Stimulated activated naive CD8-positive, alpha-beta T cell treated with anti-CD3 and anti-CD28 coated beads, Interleukin-15, Interleukin-2, amounts not matched to agents 100 U/mL and 50 U/mL, for 24 hours (primary cell): Measurements from ENCODE around the gene F11R.
"Not testable (repeated sequence)": the region's sequence is repeated elsewhere in the genome, so short reads cannot be mapped to it uniquely, and the experiment has no call there.

Experiments
- ATAC-seq: fragments of 150-1000 bp; cut with Tn5 transposase; one replicate; pipeline ENCODE4 v1.10.0; 2021
- DNase-seq: peaks from one replicate; pipeline ENCODE4 v3.0.0; 2021

Gene F11R

DNA sequence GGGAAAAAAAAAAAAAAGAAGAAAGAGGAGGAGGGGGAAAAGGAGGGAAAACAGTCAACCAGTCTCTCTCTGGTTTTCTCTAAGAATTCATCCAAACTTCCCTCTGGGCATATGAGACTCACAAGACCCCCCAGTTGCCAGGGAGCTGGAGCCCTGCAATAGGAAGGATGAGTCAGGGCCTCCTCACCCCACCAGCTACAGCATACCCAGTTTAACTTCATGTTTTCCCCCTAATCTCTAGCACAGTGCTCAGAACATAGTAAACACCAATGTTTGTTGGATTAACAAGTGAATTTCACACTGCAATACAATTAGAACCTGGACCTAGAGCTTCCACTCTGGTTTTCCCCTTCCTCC, 7.8 kb downstream of the F11R start:
- ATAC-seq: peak; percentile 58

GRCh38 chr1:161012420-161012819, 8.5 kb downstream of the F11R start:
- no peak for ATAC-seq

More for the DNA sequence above, 7.8 kb downstream of the F11R start:
- no peak for DNase-seq

DNA sequence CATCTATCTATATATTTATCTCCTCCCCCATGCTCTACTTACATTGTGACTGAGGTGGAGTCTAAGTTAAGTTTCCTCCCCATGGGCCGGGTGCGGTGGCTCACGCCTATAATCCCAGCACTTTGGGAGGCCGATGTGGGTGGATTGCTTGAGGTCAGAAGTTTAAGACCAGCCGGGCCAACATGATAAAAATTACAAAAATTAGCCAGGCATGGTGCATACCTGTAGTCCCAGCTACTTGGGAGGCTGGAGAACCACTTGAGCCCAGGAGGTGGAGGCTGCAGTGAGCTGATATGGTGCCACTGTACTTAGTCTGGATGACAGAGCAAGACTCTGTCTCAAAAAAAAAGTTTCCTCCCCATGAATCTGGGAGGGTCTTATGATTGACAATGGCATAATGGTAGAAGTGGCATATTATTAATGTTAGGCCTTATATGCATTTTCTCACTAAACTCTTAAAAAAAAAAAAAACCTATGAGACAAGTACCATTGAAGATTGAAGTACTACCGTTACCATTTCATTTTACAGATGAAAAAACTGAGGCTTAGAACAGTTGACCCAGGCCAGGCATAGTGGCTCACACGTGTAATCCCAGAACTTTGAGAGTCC, 11.2 kb downstream of the F11R start:
- no peak for DNase-seq
- ATAC-seq: no peak

More at GRCh38 chr1:161012420-161012819, 8.5 kb downstream of the F11R start:
- no peak for DNase-seq

- DNase-seq (no peak), ATAC-seq (no peak)
Measured at GRCh38 chr1:161008869-161009510, 12.0 kb downstream of the F11R start.

- ATAC-seq (no peak), DNase-seq (no peak)
Measured at GRCh38 chr1:161007369-161007768, 13.6 kb downstream of the F11R start.

DNA sequence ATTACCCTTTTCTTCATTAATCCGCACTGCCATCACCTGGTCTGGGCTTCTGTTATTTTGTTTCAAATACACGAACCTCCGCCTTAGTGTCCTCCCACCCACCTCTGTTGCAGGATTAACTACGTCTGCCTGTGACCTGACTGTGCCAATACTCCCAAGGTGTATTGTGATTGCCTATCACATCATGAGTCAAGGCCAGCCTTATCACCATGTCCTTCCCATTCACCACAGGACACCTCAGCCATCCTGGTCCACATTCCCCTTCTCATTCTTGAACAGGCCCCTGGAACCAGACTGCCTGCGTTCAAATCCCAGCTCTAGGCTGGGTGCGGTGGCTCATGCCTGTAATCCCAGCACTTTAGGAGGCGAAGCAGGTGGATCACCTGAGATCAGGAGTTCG, 14.4 kb downstream of the F11R start:
- DNase-seq (no peak), ATAC-seq (no peak)

DNA sequence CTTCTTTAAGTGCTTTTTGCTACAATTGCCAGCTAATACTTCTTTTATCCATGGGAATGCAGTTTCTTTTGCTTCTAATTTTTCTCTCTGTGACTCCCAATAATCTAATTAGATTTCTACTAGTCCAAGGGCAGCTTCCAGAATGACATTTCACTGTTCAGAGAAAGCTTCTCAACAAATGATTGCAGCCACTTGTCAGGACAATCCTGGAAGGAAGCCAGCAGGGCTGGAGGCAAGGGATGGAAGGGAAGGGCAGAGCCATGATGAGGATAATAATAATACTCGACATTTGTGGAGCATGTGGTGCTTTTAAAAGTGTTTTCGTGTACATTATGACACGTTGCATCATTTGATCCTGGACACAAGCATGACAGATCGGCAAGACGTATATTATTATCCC, 19.4 kb downstream of the F11R start:
- ATAC-seq (no peak), DNase-seq (no peak)

DNA sequence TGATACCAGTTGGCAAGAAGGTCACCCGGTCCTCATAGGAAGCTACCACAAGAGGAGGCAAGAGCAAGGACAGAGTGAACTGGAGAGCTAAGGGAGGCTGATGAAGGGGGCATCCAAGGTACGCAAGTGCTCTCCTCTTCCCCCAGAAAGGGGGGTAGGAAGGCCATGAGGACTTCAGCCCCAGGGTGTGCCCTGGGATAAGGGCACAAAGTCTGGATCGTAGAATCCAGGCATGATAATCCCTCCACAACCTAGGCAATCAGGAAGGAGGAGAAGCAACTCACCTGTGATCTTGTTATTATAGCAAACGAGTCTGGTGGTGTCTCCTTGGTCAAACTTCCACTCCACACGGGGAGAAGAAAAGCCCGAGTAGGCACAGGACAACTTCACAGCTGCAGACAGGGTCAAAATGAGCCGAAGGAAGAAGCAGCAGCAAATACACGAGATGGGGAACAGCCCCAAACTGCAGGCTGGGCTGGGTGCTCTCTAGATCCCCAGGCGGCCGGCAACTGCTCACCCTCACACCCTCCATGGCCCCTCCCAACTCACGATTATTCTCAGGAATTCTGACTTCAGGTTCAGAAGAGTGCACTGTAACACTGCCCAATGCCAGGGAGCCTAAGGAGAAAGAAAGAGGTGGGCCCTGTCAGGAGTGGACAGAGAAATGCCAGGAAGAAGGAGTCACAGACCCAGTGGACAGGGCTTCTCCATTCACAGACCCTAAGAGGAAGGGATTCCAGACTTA, 20.0 kb downstream of the F11R start:
- ATAC-seq (no peak), DNase-seq (no peak)

GRCh38 chr1:160999376-160999775, 21.6 kb downstream of the F11R start:
- ATAC-seq (no peak), DNase-seq (no peak)

DNA sequence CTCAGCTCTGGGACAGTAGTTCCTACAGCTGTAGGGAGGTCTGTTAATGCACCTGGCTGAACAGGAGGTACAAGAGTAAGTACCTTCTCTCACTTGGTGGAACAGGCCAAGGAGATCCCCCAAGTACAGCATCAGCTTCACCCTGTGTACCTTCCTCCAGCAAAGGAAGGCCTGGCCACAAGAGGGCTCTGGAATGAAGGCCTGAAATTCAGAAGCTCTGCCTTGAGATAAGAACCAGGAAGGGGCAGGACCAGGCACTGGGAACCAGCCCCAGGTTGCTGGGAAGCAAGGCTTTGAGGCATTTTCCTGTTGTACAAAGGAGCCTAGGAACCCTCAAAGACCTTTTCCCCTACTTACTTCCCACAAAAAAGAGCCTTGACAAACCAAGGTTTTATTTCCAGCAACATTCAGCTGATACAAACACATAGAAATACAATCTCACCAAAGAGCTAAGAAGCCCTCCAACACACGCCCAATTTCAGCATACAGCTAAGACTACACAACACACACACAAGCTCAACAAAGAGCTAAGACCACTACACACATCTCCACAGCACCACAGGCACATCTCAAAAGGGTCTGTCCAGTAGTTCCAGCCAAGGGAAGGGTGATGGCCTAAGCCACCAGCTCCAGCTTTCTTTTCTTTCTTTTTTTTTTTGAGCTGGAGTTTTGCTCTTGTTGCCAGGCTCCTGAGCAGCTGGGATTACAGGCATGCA, 23.5 kb downstream of the F11R start:
- ATAC-seq: peak; percentile 55
- peak; percentile 51 for DNase-seq

DNA sequence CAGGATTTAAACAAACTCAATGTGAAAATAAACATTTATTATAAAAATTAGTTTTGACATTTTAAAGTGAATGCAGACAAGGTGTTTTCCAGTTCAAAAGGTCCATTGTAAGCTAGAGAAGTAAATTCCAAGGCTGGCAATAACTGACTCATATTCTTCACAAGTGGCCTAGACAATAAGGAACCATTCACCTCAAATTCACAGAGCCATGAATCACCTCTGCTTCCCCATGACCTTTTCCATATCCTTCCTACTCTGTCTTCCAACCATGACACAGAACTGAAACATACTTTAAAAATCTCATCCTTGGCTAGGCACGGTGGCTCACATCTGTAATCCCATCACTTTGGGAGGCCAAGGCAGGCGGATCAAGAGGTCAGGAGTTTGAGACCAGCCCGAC, 24.8 kb downstream of the F11R start:
- no peak for DNase-seq
- peak; percentile 45 for ATAC-seq

DNA sequence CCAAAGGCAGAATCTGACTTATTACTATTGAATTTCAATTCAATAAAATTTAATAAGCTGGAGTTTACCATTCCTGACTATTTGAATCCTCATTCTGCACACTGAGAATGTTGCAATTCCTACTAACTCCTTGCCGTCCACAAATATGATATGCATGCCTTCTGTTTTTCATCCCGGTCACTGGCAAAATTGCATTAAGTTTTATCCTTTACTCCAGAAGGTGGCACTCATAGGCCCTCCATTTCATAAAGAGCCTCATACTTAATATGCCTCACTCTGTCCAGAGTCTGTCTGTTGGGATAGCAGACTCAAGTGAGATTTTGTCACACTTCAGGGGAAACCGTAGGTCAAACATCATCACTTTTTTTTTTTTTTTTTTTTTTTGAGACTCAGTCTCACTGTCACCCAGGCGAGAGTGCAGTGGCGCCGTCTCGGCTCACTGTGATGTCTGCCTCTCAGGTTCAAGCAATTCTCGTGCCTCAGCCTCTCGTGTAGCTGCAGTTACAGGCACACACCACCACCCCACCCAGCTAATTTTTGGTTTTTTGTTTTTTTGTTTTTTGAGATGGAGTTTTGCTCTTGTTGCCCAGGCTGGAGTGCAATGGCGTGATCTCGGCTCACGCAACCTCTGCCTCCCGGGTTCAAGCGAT, 27.3 kb downstream of the F11R start:
- no peak for DNase-seq
- ATAC-seq: no peak

GRCh38 chr1:160992036-160992435, 28.9 kb downstream of the F11R start:
- DNase-seq, ATAC-seq: not testable (repeated sequence)

- ATAC-seq: no peak
- DNase-seq: no peak
Measured at GRCh38 chr1:160987359-160988050, 33.4 kb downstream of the F11R start.

- ATAC-seq (no peak), DNase-seq (no peak)
Measured at GRCh38 chr1:160985723-160986122, 35.2 kb downstream of the F11R start.

DNA sequence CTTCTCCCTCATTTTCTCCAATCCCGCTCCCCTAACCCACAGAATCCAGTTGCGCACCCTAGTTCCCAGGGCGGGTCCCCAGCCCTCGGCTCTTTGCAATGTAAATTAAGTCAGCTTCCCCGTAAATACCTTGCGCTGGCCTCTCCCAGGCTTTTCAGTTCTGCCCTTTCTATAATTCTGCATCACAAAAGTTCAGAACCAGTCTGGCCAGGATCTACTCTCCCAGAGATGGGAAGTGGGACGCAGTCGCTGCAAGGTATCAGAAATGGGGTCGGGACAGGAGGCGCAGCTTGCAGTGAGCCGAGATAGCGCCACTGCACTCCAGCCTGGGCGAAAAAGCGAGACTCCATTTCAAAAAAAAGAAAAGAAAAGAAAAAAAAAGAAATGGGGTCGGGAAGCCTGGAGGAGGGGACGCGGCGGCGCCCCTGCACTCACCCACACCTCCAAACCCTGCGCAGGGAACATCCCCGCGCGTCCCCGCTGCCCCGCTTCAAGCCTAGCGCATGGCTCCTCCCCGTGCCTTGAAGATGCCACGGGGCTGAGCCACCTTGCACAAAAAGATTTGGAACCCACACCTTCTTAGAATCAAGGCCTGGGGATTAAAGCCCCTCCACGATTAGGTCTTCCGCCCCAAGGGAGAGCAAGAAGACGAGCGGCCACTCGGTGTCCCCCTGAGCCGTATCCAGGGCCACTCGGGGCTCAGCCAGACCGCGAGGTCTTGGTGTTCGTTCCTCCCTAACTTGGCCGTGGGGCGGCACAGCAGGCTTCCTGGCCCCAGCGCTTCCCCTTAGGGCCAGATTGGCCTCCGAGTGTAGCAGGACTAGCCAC, 39.2 kb downstream of the F11R start:
- DNase-seq: peak; percentile 29

DNA sequence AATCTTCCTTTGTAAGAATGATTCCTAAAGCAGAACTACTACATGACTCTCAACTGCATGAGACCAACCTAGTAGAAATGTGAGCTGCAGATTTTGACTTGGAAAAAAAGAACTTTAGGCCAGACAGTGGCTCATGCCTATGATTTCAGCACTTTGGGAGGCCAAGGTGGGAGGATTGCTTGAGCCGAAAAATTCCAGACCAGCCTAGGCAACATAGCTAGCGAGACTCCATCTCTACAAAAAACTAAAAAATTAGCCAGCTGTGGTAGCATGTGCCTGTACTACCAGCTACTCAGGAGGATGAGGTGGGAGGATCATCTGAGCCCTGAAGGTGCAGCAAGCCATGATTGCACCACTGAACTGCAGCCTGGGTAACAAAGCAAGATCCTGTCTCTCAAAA, 41.7 kb downstream of the F11R start:
- no peak for ATAC-seq

More for the DNA sequence above, 39.2 kb downstream of the F11R start:
- ATAC-seq: peak; percentile 65

GRCh38 chr1:160978510-160978927, 42.4 kb downstream of the F11R start:
- ATAC-seq: no peak

More for the DNA sequence above, 41.7 kb downstream of the F11R start:
- DNase-seq: no peak

DNA sequence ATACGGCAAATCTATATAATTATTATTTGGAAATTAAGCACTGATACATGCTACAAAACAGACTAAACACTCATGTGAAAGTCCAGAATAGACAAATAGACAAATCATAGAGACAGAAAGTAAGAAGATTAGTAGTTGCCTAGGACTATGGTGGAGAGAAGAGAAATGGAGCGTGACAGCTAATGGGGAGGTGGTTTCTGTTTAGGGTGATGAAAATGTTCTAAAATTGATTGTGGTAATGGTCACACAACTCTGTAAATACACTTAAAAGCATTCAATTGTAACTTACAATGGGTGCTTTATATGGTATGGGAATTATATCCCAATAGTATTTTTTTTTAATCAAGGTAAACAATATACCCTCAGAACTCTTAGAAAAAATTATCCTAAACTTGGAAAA, 45.9 kb downstream of the F11R start:
- DNase-seq (no peak), ATAC-seq (no peak)

More at GRCh38 chr1:160978510-160978927, 42.4 kb downstream of the F11R start:
- DNase-seq: no peak

- DNase-seq (no peak), ATAC-seq (no peak)
Measured at GRCh38 chr1:160973491-160973890, 47.5 kb downstream of the F11R start.

- DNase-seq (no peak), ATAC-seq (no peak)
Measured at GRCh38 chr1:160972939-160973338, 48.0 kb downstream of the F11R start.
